Measurements from ENCODE around the gene TSSC4.

GRCh38 chr11:2447951-2448650, 47.6 kb downstream of the TSSC4 start:
- TF ChIP-seq CTCF (IDR thresholded peaks at IDR 0.05) (no peak), POLR2A (IDR thresholded peaks at IDR 0.05) (no peak), EP300 (IDR thresholded peaks at IDR 0.05) (no peak)
